Measurements from ENCODE around the gene TNS3.

The TNS3 gene

GRCh38 chr7:47602272-47603004 is 20.5 kb upstream of the TNS3 start:
- Histone ChIP-seq H3K27me3 (replicated peaks in 2 of 5; ENCODE audit: control insufficient read depth in 4 of 5, insufficient read depth in 5 of 5, low read length in 4 of 5) (no peaks in the 10 kb centered on the region), H3K27ac (ENCODE audit: insufficient read depth in 1 of 2, low read depth in 1 of 2, low read length in 2 of 2, poor library complexity in 1 of 2, severe bottlenecking in 2 of 2) (no peak overlapping the region), H3K4me3 (ENCODE audit: control insufficient read depth in 1 of 7, extremely low read depth in 1 of 7, insufficient read depth in 4 of 7, low read depth in 2 of 7, low read length in 6 of 7) (no peak overlapping the region), H3K36me3 (ENCODE audit: control insufficient read depth in 4 of 4, insufficient read depth in 4 of 4, low read length in 3 of 4) (no peaks in the 10 kb centered on the region), H3K9me3 (ENCODE audit: control extremely low read depth in 1 of 5, control insufficient read depth in 4 of 5, insufficient read depth in 2 of 5, low read depth in 1 of 5, low read length in 4 of 5) (peaks cover 0 to 10% (median 9%) of the 10 kb centered on the region in 5 experiments), H3K4me1 (ENCODE audit: control extremely low read depth in 1 of 4, control insufficient read depth in 4 of 4, insufficient read depth in 4 of 4, low read length in 3 of 4) (peaks cover 11 to 35% (median 30%) of the 10 kb centered on the region in 4 experiments)
- 93% methylated on average over 5 of the region's 7 CpGs for WGBS (ENCODE audit: insufficient coverage)
- ChIA-PET CTCF (interaction anchor here (1.0 kb wide), 1 partner anchor 20 kb away, joined by 3 read pairs; no protein-coding TSS in a partner anchor), POLR2A (no interaction called here)
- no peak for DNase-seq

- Histone ChIP-seq H3K36me3 (ENCODE audit: control insufficient read depth in 4 of 4, insufficient read depth in 4 of 4, low read length in 3 of 4) (no peaks in the 10 kb centered on the region), H3K9me3 (ENCODE audit: control extremely low read depth in 1 of 5, control insufficient read depth in 4 of 5, insufficient read depth in 2 of 5, low read depth in 1 of 5, low read length in 4 of 5) (peaks cover 0 to 16% (median 14%) of the 10 kb centered on the region in 5 experiments), H3K4me1 (ENCODE audit: control extremely low read depth in 1 of 4, control insufficient read depth in 4 of 4, insufficient read depth in 4 of 4, low read length in 3 of 4) (peaks cover 11 to 35% (median 30%) of the 10 kb centered on the region in 4 experiments), H3K4me3 (ENCODE audit: control insufficient read depth in 1 of 7, extremely low read depth in 1 of 7, insufficient read depth in 4 of 7, low read depth in 2 of 7, low read length in 6 of 7) (no peak overlapping the region), H3K27ac (ENCODE audit: insufficient read depth in 1 of 2, low read depth in 1 of 2, low read length in 2 of 2, poor library complexity in 1 of 2, severe bottlenecking in 2 of 2) (no peak overlapping the region), H3K27me3 (replicated peaks in 2 of 5; ENCODE audit: control insufficient read depth in 4 of 5, insufficient read depth in 5 of 5, low read length in 4 of 5) (no peaks in the 10 kb centered on the region)
- ChIA-PET CTCF (interaction anchor here (1.0 to 1.6 kb wide), 3 partner anchors 9 to 19 kb away, joined by 3 to 5 read pairs (median 3); no protein-coding TSS in a partner anchor), POLR2A (no interaction called here)
- 100% methylated on average over 1 of the region's 2 CpGs for WGBS (ENCODE audit: insufficient coverage)
- no peak for DNase-seq
Observed at GRCh38 chr7:47601881-47602249, 20.0 kb upstream of the TNS3 start.

GRCh38 chr7:47601119-47601880 is 19.4 kb upstream of the TNS3 start:
- Histone ChIP-seq H3K27me3 (replicated peaks in 2 of 5; ENCODE audit: control insufficient read depth in 4 of 5, insufficient read depth in 5 of 5, low read length in 4 of 5) (no peaks in the 10 kb centered on the region), H3K27ac (ENCODE audit: insufficient read depth in 1 of 2, low read depth in 1 of 2, low read length in 2 of 2, poor library complexity in 1 of 2, severe bottlenecking in 2 of 2) (no peak overlapping the region), H3K4me1 (ENCODE audit: control extremely low read depth in 1 of 4, control insufficient read depth in 4 of 4, insufficient read depth in 4 of 4, low read length in 3 of 4) (peaks cover 11 to 35% (median 30%) of the 10 kb centered on the region in 4 experiments), H3K36me3 (ENCODE audit: control insufficient read depth in 4 of 4, insufficient read depth in 4 of 4, low read length in 3 of 4) (no peaks in the 10 kb centered on the region), H3K4me3 (ENCODE audit: control insufficient read depth in 1 of 7, extremely low read depth in 1 of 7, insufficient read depth in 4 of 7, low read depth in 2 of 7, low read length in 6 of 7) (peak overlapping the region in 3 of 7 experiments; percentile 28 to 33 (median 32)), H3K9me3 (ENCODE audit: control extremely low read depth in 1 of 5, control insufficient read depth in 4 of 5, insufficient read depth in 2 of 5, low read depth in 1 of 5, low read length in 4 of 5) (peaks cover 0 to 22% (median 19%) of the 10 kb centered on the region in 5 experiments)
- ChIA-PET POLR2A (no interaction called here), CTCF (interaction anchor here (0.9 to 1.6 kb wide), 5 partner anchors 9 to 118 kb away, joined by 3 to 5 read pairs (median 3); no protein-coding TSS in a partner anchor)
- peak; percentile 43 to 88 (median 85) for DNase-seq
- WGBS (ENCODE audit: insufficient coverage) = 34% methylated on average over 3 of the region's 4 CpGs

- peak in 1 of 3 donors; percentile 21 for DNase-seq
- POLR2A ChIA-PET = no interaction called here
- Histone ChIP-seq H3K4me1 (ENCODE audit: control extremely low read depth in 1 of 4, control insufficient read depth in 4 of 4, insufficient read depth in 4 of 4, low read length in 3 of 4) (peaks cover 11 to 35% (median 30%) of the 10 kb centered on the region in 4 experiments), H3K4me3 (ENCODE audit: control insufficient read depth in 1 of 7, extremely low read depth in 1 of 7, insufficient read depth in 4 of 7, low read depth in 2 of 7, low read length in 6 of 7) (peak overlapping the region in 3 of 7 experiments; percentile 28 to 33 (median 32)), H3K27me3 (replicated peaks in 2 of 5; ENCODE audit: control insufficient read depth in 4 of 5, insufficient read depth in 5 of 5, low read length in 4 of 5) (no peaks in the 10 kb centered on the region), H3K36me3 (ENCODE audit: control insufficient read depth in 4 of 4, insufficient read depth in 4 of 4, low read length in 3 of 4) (no peaks in the 10 kb centered on the region), H3K9me3 (ENCODE audit: control extremely low read depth in 1 of 5, control insufficient read depth in 4 of 5, insufficient read depth in 2 of 5, low read depth in 1 of 5, low read length in 4 of 5) (peaks cover 0 to 22% (median 19%) of the 10 kb centered on the region in 5 experiments), H3K27ac (ENCODE audit: insufficient read depth in 1 of 2, low read depth in 1 of 2, low read length in 2 of 2, poor library complexity in 1 of 2, severe bottlenecking in 2 of 2) (no peak overlapping the region)
- CTCF ChIA-PET = interaction anchor here (0.9 to 1.6 kb wide), 5 partner anchors 10 to 117 kb away, joined by 3 to 5 read pairs (median 3); no protein-coding TSS in a partner anchor
- 68% methylated on average over 14 of the region's 15 CpGs for WGBS (ENCODE audit: insufficient coverage)
Observed at GRCh38 chr7:47600199-47601118, 18.5 kb upstream of the TNS3 start.

- Histone ChIP-seq H3K9me3 (ENCODE audit: control extremely low read depth in 1 of 5, control insufficient read depth in 4 of 5, insufficient read depth in 2 of 5, low read depth in 1 of 5, low read length in 4 of 5) (peaks cover 0 to 22% (median 19%) of the 10 kb centered on the region in 5 experiments), H3K4me3 (ENCODE audit: control insufficient read depth in 1 of 7, extremely low read depth in 1 of 7, insufficient read depth in 4 of 7, low read depth in 2 of 7, low read length in 6 of 7) (no peak overlapping the region), H3K4me1 (ENCODE audit: control extremely low read depth in 1 of 4, control insufficient read depth in 4 of 4, insufficient read depth in 4 of 4, low read length in 3 of 4) (peaks cover 10 to 34% (median 30%) of the 10 kb centered on the region in 4 experiments), H3K27me3 (replicated peaks in 2 of 5; ENCODE audit: control insufficient read depth in 4 of 5, insufficient read depth in 5 of 5, low read length in 4 of 5) (no peaks in the 10 kb centered on the region), H3K27ac (ENCODE audit: insufficient read depth in 1 of 2, low read depth in 1 of 2, low read length in 2 of 2, poor library complexity in 1 of 2, severe bottlenecking in 2 of 2) (no peak overlapping the region), H3K36me3 (ENCODE audit: control insufficient read depth in 4 of 4, insufficient read depth in 4 of 4, low read length in 3 of 4) (no peaks in the 10 kb centered on the region)
- CTCF ChIA-PET = interaction anchor here (0.7 to 1.1 kb wide), 3 partner anchors 14 to 140 kb away, joined by 3 read pairs; no protein-coding TSS in a partner anchor
- POLR2A ChIA-PET = no interaction called here
- DNase-seq = no peak
- whole genome bisulfite sequencing (ENCODE audit: insufficient coverage) = 97% methylated on average over 4 of the region's 5 CpGs
Observed at GRCh38 chr7:47597379-47597778, 15.5 kb upstream of the TNS3 start.

- no peak for DNase-seq
- Histone ChIP-seq H3K4me3 (ENCODE audit: control insufficient read depth in 1 of 7, extremely low read depth in 1 of 7, insufficient read depth in 4 of 7, low read depth in 2 of 7, low read length in 6 of 7) (no peak overlapping the region), H3K27ac (ENCODE audit: insufficient read depth in 1 of 2, low read depth in 1 of 2, low read length in 2 of 2, poor library complexity in 1 of 2, severe bottlenecking in 2 of 2) (no peak overlapping the region), H3K9me3 (ENCODE audit: control extremely low read depth in 1 of 5, control insufficient read depth in 4 of 5, insufficient read depth in 2 of 5, low read depth in 1 of 5, low read length in 4 of 5) (peaks cover 0 to 22% (median 19%) of the 10 kb centered on the region in 5 experiments), H3K36me3 (ENCODE audit: control insufficient read depth in 4 of 4, insufficient read depth in 4 of 4, low read length in 3 of 4) (no peaks in the 10 kb centered on the region), H3K4me1 (ENCODE audit: control extremely low read depth in 1 of 4, control insufficient read depth in 4 of 4, insufficient read depth in 4 of 4, low read length in 3 of 4) (peaks cover 5 to 26% (median 23%) of the 10 kb centered on the region in 4 experiments), H3K27me3 (replicated peaks in 2 of 5; ENCODE audit: control insufficient read depth in 4 of 5, insufficient read depth in 5 of 5, low read length in 4 of 5) (no peaks in the 10 kb centered on the region)
- POLR2A ChIA-PET = no interaction called here
- CTCF ChIA-PET = interaction anchor here (0.9 to 1.1 kb wide), 3 partner anchors 19 to 139 kb away, joined by 3 read pairs; no protein-coding TSS in a partner anchor
- 89% methylated on average over 7 of the region's 12 CpGs for WGBS (ENCODE audit: insufficient coverage)
Observed at GRCh38 chr7:47596502-47597202, 14.7 kb upstream of the TNS3 start.
